ENCODE results near the gene GNB4.

The GNB4 gene

GRCh38 chr3:179451265-179452175 lies at the start of gene GNB4:
GNB4 (minus strand) TSS chr3:179451470; CDS start chr3:179426200, 25,270 bp downstream.
- peak; percentile 31 for DNase-seq (ENCODE audit: low read depth)

- DNase-seq (ENCODE audit: low read depth) = no peak
Observed at GRCh38 chr3:179495483-179495882, 44.2 kb upstream of the GNB4 start.

GRCh38 chr3:179493260-179493659 lies 42.0 kb upstream of the GNB4 start:
- no peak for DNase-seq (ENCODE audit: low read depth)

- no peak for DNase-seq (ENCODE audit: low read depth)
Observed at GRCh38 chr3:179488213-179488612, 36.9 kb upstream of the GNB4 start.

GRCh38 chr3:179486806-179487205 lies 35.5 kb upstream of the GNB4 start:
- no peak for DNase-seq (ENCODE audit: low read depth)

- no peak for DNase-seq (ENCODE audit: low read depth)
Observed at GRCh38 chr3:179482857-179483256, 31.6 kb upstream of the GNB4 start.

- no peak for DNase-seq (ENCODE audit: low read depth)
Observed at GRCh38 chr3:179476215-179476614, 24.9 kb upstream of the GNB4 start.

GRCh38 chr3:179474480-179474879 lies 23.2 kb upstream of the GNB4 start:
- no peak for DNase-seq (ENCODE audit: low read depth)

- DNase-seq (ENCODE audit: low read depth) = no peak
Observed at GRCh38 chr3:179473565-179473964, 22.3 kb upstream of the GNB4 start.

- DNase-seq (ENCODE audit: low read depth) = no peak
Observed at GRCh38 chr3:179464323-179465092, 13.2 kb upstream of the GNB4 start.

GRCh38 chr3:179463319-179463718 lies 12.0 kb upstream of the GNB4 start:
- DNase-seq (ENCODE audit: low read depth) = no peak

GRCh38 chr3:179460260-179460659 lies 9.0 kb upstream of the GNB4 start:
- no peak for DNase-seq (ENCODE audit: low read depth)

GRCh38 chr3:179455954-179456353 lies 4.7 kb upstream of the GNB4 start:
- no peak for DNase-seq (ENCODE audit: low read depth)

GRCh38 chr3:179454887-179455286 lies 3.6 kb upstream of the GNB4 start:
- DNase-seq (ENCODE audit: low read depth) = no peak

- no peak for DNase-seq (ENCODE audit: low read depth)
Observed at GRCh38 chr3:179453967-179454366, 2.7 kb upstream of the GNB4 start.

GRCh38 chr3:179452872-179453271 lies 1.6 kb upstream of the GNB4 start:
- DNase-seq (ENCODE audit: low read depth) = no peak

GRCh38 chr3:179452176-179452564 lies 900 bp upstream of the GNB4 start:
- peak; percentile 24 for DNase-seq (ENCODE audit: low read depth)

GRCh38 chr3:179450901-179451264 lies 387 bp downstream of the GNB4 start:
- DNase-seq (ENCODE audit: low read depth) = no peak

GRCh38 chr3:179450261-179450701 lies 989 bp downstream of the GNB4 start:
- peak; percentile 10 for DNase-seq (ENCODE audit: low read depth)

GRCh38 chr3:179449636-179450035 lies 1.6 kb downstream of the GNB4 start:
- DNase-seq (ENCODE audit: low read depth) = peak; percentile 23

- no peak for DNase-seq (ENCODE audit: low read depth)
Observed at GRCh38 chr3:179447251-179447650, 4.0 kb downstream of the GNB4 start.

GRCh38 chr3:179446501-179446900 lies 4.8 kb downstream of the GNB4 start:
- DNase-seq (ENCODE audit: low read depth) = no peak

GRCh38 chr3:179438841-179439240 lies 12.4 kb downstream of the GNB4 start:
- DNase-seq (ENCODE audit: low read depth) = no peak

Measured in GM04503 (cell line).